IPS DF 4.7 (cell line): ENCODE results near the gene PPP1CC.
"Not testable (repeated sequence)": the region's sequence is repeated elsewhere in the genome, so short reads cannot be mapped to it uniquely, and the experiment has no call there.

Source experiments
- DNase-seq: peaks from one replicate; pipeline ENCODE4 v3.0.0-alpha.2; 2013; ENCODE audit warnings: low spot score; ENCODE audit errors: extremely low read depth

PPP1CC gene

GRCh38 chr12:110725267-110725666, 17.4 kb downstream of the PPP1CC start:
- no peak for DNase-seq

- DNase-seq, result not testable (repeated sequence)
Observed at GRCh38 chr12:110722892-110723291, 19.8 kb downstream of the PPP1CC start.

GRCh38 chr12:110721570-110721969, 21.1 kb downstream of the PPP1CC start:
- no peak for DNase-seq

- DNase-seq, result no peak
Observed at GRCh38 chr12:110720516-110720915, 22.2 kb downstream of the PPP1CC start.

DNA sequence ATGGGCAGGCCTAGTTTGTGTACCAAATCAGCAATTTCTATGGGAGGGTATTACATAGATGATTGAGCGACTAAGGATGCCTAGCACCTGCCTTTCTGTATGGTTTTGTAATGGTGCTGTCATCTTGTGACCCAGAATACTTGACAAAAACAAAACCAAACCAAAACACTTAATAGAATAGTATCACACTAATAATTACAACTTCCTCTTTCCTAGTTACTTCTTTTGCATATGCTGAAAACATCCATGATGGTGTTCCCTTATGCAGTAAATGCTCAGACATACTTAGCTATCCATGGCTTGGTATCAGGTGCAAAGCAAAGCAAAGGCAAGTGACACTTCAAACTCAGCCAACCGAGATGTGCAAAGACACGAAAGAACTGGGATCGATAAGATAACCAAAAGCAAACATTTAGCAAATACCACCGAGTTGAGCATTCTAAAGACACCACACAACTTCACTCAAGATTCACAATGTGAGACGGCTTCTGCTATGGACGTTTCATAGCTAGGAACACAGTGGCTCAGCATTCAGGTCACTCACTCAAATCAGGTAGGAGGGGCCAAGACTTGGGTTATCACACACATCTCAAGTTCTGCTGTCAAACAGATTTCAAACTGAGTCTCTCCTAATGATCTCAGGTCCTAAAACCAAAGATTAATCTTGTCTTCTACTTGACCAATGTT, 24.3 kb downstream of the PPP1CC start:
- no peak for DNase-seq

DNA sequence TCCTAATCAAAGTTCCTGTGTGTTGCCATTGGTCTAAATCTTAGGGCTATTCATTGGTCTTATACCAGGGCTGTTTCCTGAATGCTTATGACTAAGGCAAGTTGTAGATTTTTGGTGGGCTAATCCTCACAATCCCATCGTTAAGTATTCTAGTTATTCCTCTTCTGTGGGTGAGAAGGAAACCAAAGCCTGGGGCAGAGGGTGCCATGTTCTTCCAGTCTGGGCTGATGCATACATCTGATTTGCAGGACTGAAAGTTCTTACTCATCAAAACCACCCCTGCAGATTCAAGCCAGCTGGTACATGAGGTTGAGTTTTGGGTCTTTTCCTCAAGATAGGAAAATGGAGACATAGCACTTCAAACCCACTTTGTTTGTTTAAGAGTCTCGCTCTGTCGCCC, 25.7 kb downstream of the PPP1CC start:
- no peak for DNase-seq

DNA sequence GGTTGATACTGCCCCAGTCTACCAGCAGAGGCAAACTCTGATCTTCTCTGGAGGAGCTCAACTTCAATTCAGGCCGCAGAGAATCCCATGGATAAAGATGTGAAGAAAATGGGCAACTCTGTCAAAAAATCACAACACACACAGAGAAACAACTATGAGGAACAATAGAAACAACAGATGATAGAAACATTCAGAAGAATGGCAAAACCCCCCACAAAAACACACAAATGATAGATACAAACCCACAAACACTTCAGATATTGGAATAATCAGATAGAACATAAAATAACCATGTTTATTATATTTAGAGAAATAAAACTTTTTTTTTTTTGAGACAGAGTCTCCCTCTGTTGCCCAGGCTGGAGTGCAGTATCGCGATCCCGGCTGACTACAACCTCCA, 33.8 kb downstream of the PPP1CC start:
- DNase-seq, result no peak

DNA sequence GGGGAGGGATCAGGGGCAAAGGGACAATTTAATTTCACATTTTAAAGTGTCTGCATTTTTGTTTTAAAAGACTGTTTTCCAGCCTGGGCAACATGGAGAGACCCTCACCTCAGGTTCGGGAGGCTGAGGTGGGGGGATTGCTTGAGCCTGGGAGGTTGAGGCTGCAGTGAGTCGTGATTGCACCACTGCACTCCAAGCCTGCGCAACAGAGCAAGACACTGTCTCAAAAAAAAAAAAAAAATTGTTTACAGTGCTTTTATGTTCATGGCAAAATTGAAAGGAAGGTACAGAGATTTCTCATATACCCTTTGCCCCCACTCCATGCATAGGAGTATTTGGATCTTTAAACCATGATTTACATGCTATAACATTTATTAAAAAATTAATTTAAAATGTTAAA, 37.4 kb downstream of the PPP1CC start:
- DNase-seq, result no peak

DNA sequence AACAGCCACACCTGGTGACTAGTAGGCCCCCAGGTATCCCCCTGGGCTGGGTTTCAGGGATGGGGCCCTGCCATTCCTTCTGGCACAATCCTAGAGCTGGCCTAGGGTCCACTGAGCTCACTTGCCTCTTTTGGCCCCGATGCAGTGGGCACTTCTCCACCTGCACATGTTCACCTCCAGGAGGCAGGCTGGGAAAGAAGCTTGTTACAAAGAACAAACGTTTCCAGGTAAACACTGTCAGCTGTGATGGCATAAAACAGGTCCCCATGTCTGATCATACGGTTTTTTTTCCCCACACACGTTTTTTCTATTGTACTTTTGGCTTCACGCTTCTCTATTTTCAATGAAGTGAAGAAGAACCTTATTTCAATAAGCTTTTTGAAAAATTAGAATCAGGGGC, 37.9 kb downstream of the PPP1CC start:
- no peak for DNase-seq

GRCh38 chr12:110704231-110704630, 38.5 kb downstream of the PPP1CC start:
- DNase-seq, result no peak

GRCh38 chr12:110702081-110702480, 40.6 kb downstream of the PPP1CC start:
- DNase-seq, result no peak

- no peak for DNase-seq
Observed at GRCh38 chr12:110699591-110700445, 42.9 kb downstream of the PPP1CC start.

GRCh38 chr12:110698171-110698902, 44.4 kb downstream of the PPP1CC start:
- DNase-seq, result peak; percentile 83

DNA sequence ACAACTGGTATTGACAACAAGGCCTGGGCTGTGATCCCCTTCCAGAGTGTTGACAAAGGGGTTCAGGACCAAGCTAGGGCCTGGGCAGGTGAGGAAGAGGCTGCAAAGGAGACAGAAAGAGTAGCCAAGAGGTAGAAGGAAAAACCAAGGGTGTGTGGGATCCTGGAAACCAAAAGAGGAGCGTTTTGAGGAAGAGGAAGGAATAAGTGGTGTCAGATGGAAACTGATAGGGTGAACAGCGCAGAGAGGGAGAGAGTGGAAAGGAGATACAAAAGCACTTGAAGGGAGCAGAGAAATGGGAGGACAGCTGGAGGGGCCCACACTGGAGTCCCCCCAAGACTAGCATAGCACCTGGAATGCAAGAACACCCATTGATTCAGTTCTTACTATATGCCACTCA, 45.5 kb downstream of the PPP1CC start:
- no peak for DNase-seq

DNA sequence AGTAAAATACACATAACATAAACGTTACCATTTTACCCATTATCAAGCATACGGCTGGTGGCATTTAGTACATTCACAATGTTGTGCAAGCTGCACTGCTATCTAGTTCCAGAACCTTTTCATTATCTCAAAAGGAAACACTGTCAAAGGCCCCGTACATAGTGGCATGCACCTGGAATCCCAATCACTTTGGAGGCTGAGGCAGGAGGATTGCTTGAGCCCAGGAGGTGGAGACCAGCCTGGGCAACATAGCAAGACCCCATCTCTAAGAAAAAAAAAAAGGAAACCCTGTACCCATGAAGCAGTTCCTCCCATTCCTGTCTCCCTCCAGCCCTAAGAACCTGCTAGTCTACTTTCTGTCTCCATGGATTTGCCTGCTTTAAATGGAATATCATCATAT, 46.4 kb downstream of the PPP1CC start:
- no peak for DNase-seq

DNA sequence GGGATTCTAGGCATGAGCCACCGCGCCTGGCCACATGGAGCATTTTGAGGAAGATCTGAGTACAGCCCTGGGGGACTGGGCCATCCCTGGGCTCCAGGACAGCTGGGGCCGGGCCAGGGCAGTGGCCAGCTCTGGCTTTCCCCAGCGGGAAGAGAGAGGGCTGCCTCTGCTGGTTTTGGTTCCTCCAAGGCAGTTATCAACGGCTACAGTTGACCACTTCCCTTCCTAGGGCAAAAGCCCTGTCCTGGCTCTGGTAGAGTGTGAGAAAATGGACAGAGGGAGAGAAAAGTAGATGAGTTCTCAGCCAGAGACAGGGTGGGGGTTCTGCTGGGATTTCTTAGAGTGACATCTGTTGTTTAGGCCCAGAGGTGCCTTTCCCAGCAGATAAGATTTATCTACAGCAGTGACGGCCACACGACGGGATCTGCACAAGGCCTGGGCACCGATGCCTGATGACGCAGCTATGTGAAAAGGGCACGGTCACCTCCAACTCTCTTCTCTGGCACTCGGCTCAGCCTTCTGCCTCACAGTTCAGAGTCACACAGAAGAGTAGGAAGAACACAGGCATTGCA, 48.3 kb downstream of the PPP1CC start:
- no peak for DNase-seq

- no peak for DNase-seq
Observed at GRCh38 chr12:110693731-110694130, 49.0 kb downstream of the PPP1CC start.

DNA sequence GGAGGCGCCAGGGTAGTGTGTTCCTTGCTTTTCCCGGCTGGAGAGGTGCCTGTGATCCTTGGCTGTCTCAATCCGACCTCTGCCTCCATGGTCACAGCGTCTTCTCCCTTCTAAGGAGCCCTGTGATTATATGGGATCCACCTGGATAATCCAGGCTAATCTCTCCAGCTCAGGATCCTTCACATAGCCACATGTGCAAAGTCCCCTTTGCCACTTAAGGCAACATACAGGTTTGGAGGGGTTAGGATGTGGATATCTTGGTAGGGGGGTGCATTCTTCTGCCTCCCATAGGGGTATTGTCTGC, 52.6 kb downstream of the PPP1CC start:
- no peak for DNase-seq

DNA sequence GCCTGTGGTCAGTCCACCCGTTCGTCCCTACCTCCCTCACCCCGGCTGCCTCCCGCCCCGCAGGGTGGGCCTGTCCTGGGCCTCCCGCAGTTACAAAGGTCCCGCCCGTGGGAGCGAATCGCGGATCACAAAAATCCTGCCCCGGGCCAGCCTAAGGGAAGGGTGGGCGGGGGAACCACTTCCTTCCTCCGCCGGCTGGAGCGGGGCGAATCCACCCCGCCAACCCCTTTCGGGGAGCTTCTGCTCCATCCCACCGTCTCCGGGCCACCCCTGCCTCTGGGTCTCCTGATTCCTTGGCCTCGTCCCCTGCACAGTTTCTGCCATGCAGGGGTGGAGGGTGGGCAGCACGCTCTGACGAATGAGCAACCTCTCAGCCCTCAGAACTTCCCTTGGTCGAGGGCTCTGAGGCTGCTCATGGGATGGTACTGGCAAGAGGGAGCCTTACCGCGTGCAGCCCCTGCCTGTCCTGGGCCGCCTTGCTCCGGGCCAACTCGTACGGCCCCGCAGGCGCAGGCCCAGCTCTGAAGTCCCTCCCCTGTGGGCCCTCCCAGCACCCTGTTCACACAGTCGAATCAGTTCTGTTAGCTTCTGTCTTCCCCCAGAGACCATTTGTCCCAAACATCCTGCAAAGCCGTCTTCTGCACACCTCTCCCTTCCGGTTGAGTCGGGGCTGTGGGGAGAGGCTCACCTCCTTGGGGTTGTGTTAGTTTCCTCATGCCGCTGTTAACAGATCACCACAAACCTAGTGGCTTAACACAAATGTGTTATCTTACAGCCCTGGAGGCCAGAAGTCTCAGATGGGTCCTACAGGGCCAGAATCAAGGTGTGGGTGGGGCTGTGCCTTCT, 53.2 kb downstream of the PPP1CC start:
- DNase-seq, result no peak

DNA sequence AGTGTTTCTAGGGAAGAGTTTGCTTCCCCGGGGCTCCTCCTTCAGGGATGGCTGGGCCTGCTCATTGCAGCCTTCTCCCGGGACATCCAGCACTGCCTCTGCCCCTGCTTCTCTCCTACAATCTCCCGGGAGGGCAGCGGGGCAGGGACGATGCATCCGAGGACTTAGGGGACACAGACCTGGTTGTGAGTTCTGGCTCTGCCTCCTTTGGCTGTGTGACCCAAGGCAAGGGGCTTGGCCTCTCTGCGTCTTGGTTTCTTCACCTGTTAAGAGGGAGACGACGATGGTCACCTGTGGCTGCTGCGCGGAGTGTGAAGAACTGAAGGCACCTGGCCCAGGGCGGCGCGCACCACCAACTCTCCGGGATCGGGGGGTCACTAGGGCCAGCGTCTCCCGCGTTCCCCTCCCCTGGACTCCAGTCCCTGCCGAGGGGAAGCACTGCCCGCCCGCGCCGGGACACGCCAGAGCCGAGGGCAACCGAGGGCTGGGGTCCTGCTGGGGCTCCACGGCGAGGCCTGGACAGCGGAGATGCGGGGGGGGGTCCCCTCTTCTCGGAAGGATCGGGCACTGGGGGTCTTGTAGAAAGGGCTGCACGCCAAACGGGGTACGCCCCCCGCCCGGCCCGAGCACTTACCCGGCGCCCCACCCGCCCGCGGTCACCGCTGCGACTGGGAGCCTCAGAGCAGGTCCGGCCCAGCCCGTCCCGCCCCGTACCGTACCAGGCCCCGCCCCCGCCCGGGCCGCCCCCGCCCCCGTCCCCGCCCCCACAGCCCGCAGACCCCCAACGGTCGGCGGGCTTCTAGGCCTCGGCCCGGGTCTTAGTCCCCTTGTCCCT, 54.0 kb downstream of the PPP1CC start, which contains the start of gene HVCN1:
HVCN1 (minus strand) TSS at position 670 of the 835 bp plus-strand sequence. CDS start 5,870 bp downstream, outside the sequence.
- DNase-seq, result no peak
